Mesendoderm (in vitro differentiated cells): ENCODE results near the gene ATF7IP.

ENCODE experiments used
- DNase-seq: peaks from one replicate; pipeline ENCODE4 v3.0.0; 2013
- H2AK5ac ChIP-seq: 2 replicates; pipeline ENCODE4 v1.6.1; 2013; ENCODE audit warnings: low read length, inconsistent platforms
- H2BK120ac ChIP-seq: 2 replicates; pipeline ENCODE4 v1.6.1; 2013; ENCODE audit warnings: low read depth, mild to moderate bottlenecking, low read length, moderate library complexity, mixed read lengths
- H2BK15ac ChIP-seq: replicated peaks from 2 replicates; pipeline ENCODE4 v1.6.1; 2013; ENCODE audit warnings: low read depth, mild to moderate bottlenecking, moderate library complexity
- H2BK5ac ChIP-seq: 2 replicates; pipeline ENCODE4 v1.6.1; 2013; ENCODE audit warnings: low read length, inconsistent platforms
- H3K18ac ChIP-seq: 2 replicates; pipeline ENCODE4 v1.6.1; 2013; ENCODE audit warnings: mild to moderate bottlenecking, low read length, mixed read lengths
- H3K23ac ChIP-seq: one replicate; pipeline ENCODE4 v1.6.1; 2013; ENCODE audit warnings: low read length
- H3K27ac ChIP-seq: 2 replicates; pipeline ENCODE4 v1.5.1; 2013; ENCODE audit warnings: low read depth, mild to moderate bottlenecking, inconsistent platforms, low read length, moderate library complexity
- H3K27me3 ChIP-seq: 2 replicates; pipeline ENCODE4 v1.6.1; 2013; ENCODE audit warnings: low read length, control low read depth, mild to moderate bottlenecking, inconsistent platforms; ENCODE audit not compliant: insufficient read depth, poor library complexity
- H3K36me3 ChIP-seq: 2 replicates; pipeline ENCODE4 v1.6.1; 2013; ENCODE audit warnings: low read length, inconsistent platforms; ENCODE audit not compliant: control insufficient read depth, insufficient read depth
- H3K4ac ChIP-seq: one replicate; pipeline ENCODE4 v1.6.1; 2013; ENCODE audit warnings: low read depth, mild to moderate bottlenecking, low read length, moderate library complexity
- H3K4me1 ChIP-seq: 2 replicates; pipeline ENCODE4 v1.6.1; 2013; ENCODE audit warnings: low read depth, low read length, inconsistent platforms; ENCODE audit not compliant: control insufficient read depth
- H3K4me2 ChIP-seq: 2 replicates; pipeline ENCODE4 v1.6.1; 2013; ENCODE audit warnings: low read length
- H3K4me3 ChIP-seq: 2 replicates; pipeline ENCODE4 v1.5.1; 2013; ENCODE audit warnings: mild to moderate bottlenecking, low read length
- H3K56ac ChIP-seq: one replicate; pipeline ENCODE4 v1.6.1; 2013; ENCODE audit warnings: low read length
- H3K79me1 ChIP-seq: 2 replicates; pipeline ENCODE4 v1.6.1; 2013; ENCODE audit warnings: low read length, inconsistent platforms
- H3K79me2 ChIP-seq: 2 replicates; pipeline ENCODE4 v1.6.1; 2013; ENCODE audit warnings: mild to moderate bottlenecking, low read length; ENCODE audit not compliant: control insufficient read depth, insufficient read depth
- H3K9ac ChIP-seq: 2 replicates; pipeline ENCODE4 v1.6.1; 2013; ENCODE audit warnings: low read length, inconsistent platforms
- H4K5ac ChIP-seq: one replicate; pipeline ENCODE4 v1.6.1; 2013; ENCODE audit warnings: low read length
- H4K8ac ChIP-seq: one replicate; pipeline ENCODE4 v1.6.1; 2013; ENCODE audit warnings: low read depth, mild to moderate bottlenecking, control low read depth, low read length, moderate library complexity
- WGBS: extraction: QIAGEN DNeasy Blood & Tissue Kit; methylation state at CpG from one replicate; pipeline ENCODE4 v1.1.7; 2013; ENCODE audit warnings: low lambda C conversion rate, missing lambda C conversion rate; ENCODE audit not compliant: insufficient coverage; ENCODE audit errors: extremely low coverage; 5-methylcytosine and 5-hydroxymethylcytosine counted together

ATF7IP gene

GRCh38 chr12:14384783-14385638 is 19.5 kb downstream of the ATF7IP start:
- no peak overlapping the region for H3K23ac ChIP-seq
- H3K56ac ChIP-seq: peak overlapping the region; percentile 82
- no CpG with 5 or more reads among the region's 2 CpGs for WGBS
- H3K36me3 ChIP-seq: no peaks in the 10 kb centered on the region
- H3K4me1 ChIP-seq: peaks cover 7% of the 10 kb centered on the region
- H3K18ac ChIP-seq: peak overlapping the region; percentile 68
- H3K27ac ChIP-seq: peak overlapping the region; percentile 92
- no peak overlapping the region for H4K8ac ChIP-seq
- peak; percentile 94 for DNase-seq
- H3K4me2 ChIP-seq: peak overlapping the region; percentile 37
- peak overlapping the region; percentile 60 for H2BK5ac ChIP-seq
- peak overlapping the region; percentile 28 for H2AK5ac ChIP-seq
- H3K79me2 ChIP-seq: peaks cover 62% of the 10 kb centered on the region
- peaks cover 3% of the 10 kb centered on the region for H3K79me1 ChIP-seq
- H3K4me3 ChIP-seq: no peak overlapping the region
- no peak overlapping the region for H2BK120ac ChIP-seq
- no peaks in the 10 kb centered on the region for H3K27me3 ChIP-seq
- no peak overlapping the region for H3K4ac ChIP-seq
- peak overlapping the region; percentile 53 for H3K9ac ChIP-seq
- no peak overlapping the region for H2BK15ac ChIP-seq
- H4K5ac ChIP-seq: peak overlapping the region; percentile 82

GRCh38 chr12:14387219-14387871 is 21.9 kb downstream of the ATF7IP start:
- no peak overlapping the region for H3K9ac ChIP-seq
- H3K79me2 ChIP-seq: peaks cover 56% of the 10 kb centered on the region
- H3K56ac ChIP-seq: no peak overlapping the region
- no peak overlapping the region for H3K4ac ChIP-seq
- no CpG with 5 or more reads among the region's 3 CpGs for WGBS
- no peak overlapping the region for H3K27ac ChIP-seq
- DNase-seq: no peak
- H3K4me3 ChIP-seq: no peak overlapping the region
- H2BK15ac ChIP-seq: no peak overlapping the region
- no peak overlapping the region for H2BK5ac ChIP-seq
- no peaks in the 10 kb centered on the region for H3K36me3 ChIP-seq
- H3K27me3 ChIP-seq: no peaks in the 10 kb centered on the region
- no peak overlapping the region for H2AK5ac ChIP-seq
- peaks cover 7% of the 10 kb centered on the region for H3K4me1 ChIP-seq
- no peak overlapping the region for H3K18ac ChIP-seq
- H4K8ac ChIP-seq: no peak overlapping the region
- H2BK120ac ChIP-seq: no peak overlapping the region
- H3K23ac ChIP-seq: no peak overlapping the region
- no peak overlapping the region for H4K5ac ChIP-seq
- no peak overlapping the region for H3K4me2 ChIP-seq
- H3K79me1 ChIP-seq: peaks cover 3% of the 10 kb centered on the region

- H3K9ac ChIP-seq: no peak overlapping the region
- H4K5ac ChIP-seq: no peak overlapping the region
- no peak overlapping the region for H2BK120ac ChIP-seq
- H2BK15ac ChIP-seq: no peak overlapping the region
- H3K18ac ChIP-seq: no peak overlapping the region
- H3K27me3 ChIP-seq: no peaks in the 10 kb centered on the region
- H4K8ac ChIP-seq: no peak overlapping the region
- no peaks in the 10 kb centered on the region for H3K79me1 ChIP-seq
- no peak overlapping the region for H3K56ac ChIP-seq
- H2AK5ac ChIP-seq: no peak overlapping the region
- H3K36me3 ChIP-seq: no peaks in the 10 kb centered on the region
- H2BK5ac ChIP-seq: no peak overlapping the region
- H3K4ac ChIP-seq: no peak overlapping the region
- WGBS: no CpG with 5 or more reads among the region's 3 CpGs
- no peak overlapping the region for H3K27ac ChIP-seq
- no peak overlapping the region for H3K4me2 ChIP-seq
- H3K4me3 ChIP-seq: no peak overlapping the region
- peaks cover 45% of the 10 kb centered on the region for H3K79me2 ChIP-seq
- H3K23ac ChIP-seq: no peak overlapping the region
- H3K4me1 ChIP-seq: peaks cover 2% of the 10 kb centered on the region
- no peak for DNase-seq
Measured at GRCh38 chr12:14390449-14390848, 25.0 kb downstream of the ATF7IP start.

GRCh38 chr12:14390870-14391530 is 25.5 kb downstream of the ATF7IP start:
- Histone ChIP-seq H2BK15ac (no peak overlapping the region), H3K56ac (no peak overlapping the region), H3K79me1 (no peaks in the 10 kb centered on the region), H4K8ac (no peak overlapping the region), H3K18ac (no peak overlapping the region), H3K9ac (no peak overlapping the region), H3K23ac (no peak overlapping the region), H3K4me1 (peaks cover 2% of the 10 kb centered on the region), H3K4me2 (no peak overlapping the region), H2BK120ac (no peak overlapping the region), H4K5ac (no peak overlapping the region), H3K36me3 (no peaks in the 10 kb centered on the region), H3K79me2 (peaks cover 44% of the 10 kb centered on the region), H2BK5ac (no peak overlapping the region), H3K4ac (no peak overlapping the region), H3K27me3 (no peaks in the 10 kb centered on the region), H3K27ac (no peak overlapping the region), H3K4me3 (no peak overlapping the region), H2AK5ac (no peak overlapping the region)
- WGBS: no CpG with 5 or more reads among the region's 3 CpGs
- DNase-seq: no peak

GRCh38 chr12:14393751-14394150 is 28.3 kb downstream of the ATF7IP start:
- Histone ChIP-seq H3K27me3 (no peaks in the 10 kb centered on the region), H3K79me1 (no peaks in the 10 kb centered on the region), H3K4me3 (no peak overlapping the region), H3K9ac (no peak overlapping the region), H3K56ac (no peak overlapping the region), H3K27ac (no peak overlapping the region), H4K8ac (no peak overlapping the region), H3K4ac (no peak overlapping the region), H2BK120ac (no peak overlapping the region), H3K18ac (no peak overlapping the region), H4K5ac (no peak overlapping the region), H3K79me2 (peaks cover 39% of the 10 kb centered on the region), H3K36me3 (no peaks in the 10 kb centered on the region), H3K23ac (no peak overlapping the region), H3K4me2 (no peak overlapping the region), H2BK15ac (no peak overlapping the region), H2BK5ac (no peak overlapping the region), H2AK5ac (no peak overlapping the region), H3K4me1 (peaks cover 2% of the 10 kb centered on the region)
- DNase-seq: no peak
- no CpG with 5 or more reads among the region's 1 CpG for WGBS
